PC-3 (cell line): ENCODE measurements around the gene SNAI3. TPM values are rescaled to one million over a fixed set of nuclear protein-coding genes. Genes with fewer than 3 reads are reported as not detected.

ENCODE experiments used
- ATAC-seq: fragments of 200-7000 bp; cut with Tn5 transposase; 2 replicates; pipeline ENCODE4 v1.9.1; 2020; ENCODE audit warnings: mild to moderate bottlenecking, moderate library complexity
- BruUV-seq: library from RNA; stranded (reverse); fragments of 400-500 nt; replicated peaks from 2 replicates; lab custom pipeline; 2021; lab: Mats Ljungman, UMichigan
- CTCF ChIA-PET: fragments of 300-600 bp; sonication (Branson Sonifier 250); formaldehyde crosslinking; loops from one replicate; lab custom pipeline; 2022; ENCODE audit warnings: antibody characterized with exemption; lab: Charles Lee
- POLR2A ChIA-PET: fragments of 300-600 bp; sonication (Branson Sonifier 250); formaldehyde crosslinking; loops from one replicate; lab custom pipeline; 2022; ENCODE audit warnings: antibody characterized with exemption; ENCODE audit not compliant: unreplicated experiment; lab: Charles Lee
- DNase-seq: peaks from one replicate; pipeline ENCODE4 v3.0.0-alpha.2; 2015
- H2AFZ ChIP-seq: fragments of 300-600 bp; sonication (generic); 2 replicates; pipeline ENCODE4 v1.6.0; 2016; ENCODE audit warnings: antibody characterized with exemption, low read length
- H3F3A ChIP-seq: fragments of 300-600 bp; sonication (generic); one replicate; pipeline ENCODE4 v1.6.0; 2017; ENCODE audit warnings: antibody characterized with exemption, low read length, control low read depth, mild to moderate bottlenecking; ENCODE audit not compliant: unreplicated experiment
- H3K27ac ChIP-seq: fragments of 300-600 bp; sonication (generic); 2 replicates; pipeline ENCODE4 v1.5.1; 2016; ENCODE audit warnings: mild to moderate bottlenecking, low read length
- H3K27me3 ChIP-seq: fragments of 300-600 bp; sonication (generic); 2 replicates; pipeline ENCODE4 v1.6.1; 2016; ENCODE audit warnings: low read length, mixed read lengths
- H3K36me3 ChIP-seq: fragments of 300-600 bp; sonication (generic); 2 replicates; pipeline ENCODE4 v1.6.1; 2016; ENCODE audit warnings: low read depth, mixed run types, low read length, mixed read lengths
- H3K4me1 ChIP-seq: fragments of 300-600 bp; sonication (generic); 2 replicates; pipeline ENCODE4 v1.5.1; 2016; ENCODE audit warnings: low read length; ENCODE audit not compliant: insufficient read depth
- H3K4me2 ChIP-seq: fragments of 300-600 bp; sonication (generic); 2 replicates; pipeline ENCODE4 v1.6.0; 2016; ENCODE audit warnings: low read length
- H3K4me3 ChIP-seq: fragments of 300-600 bp; sonication (generic); 2 replicates; pipeline ENCODE4 v1.5.1; 2016; ENCODE audit warnings: mild to moderate bottlenecking, low read length, mixed read lengths
- H3K79me2 ChIP-seq: fragments of 300-600 bp; sonication (generic); 2 replicates; pipeline ENCODE4 v1.6.1; 2017; ENCODE audit warnings: low read length, mixed read lengths
- H3K9ac ChIP-seq: fragments of 300-600 bp; sonication (generic); 2 replicates; pipeline ENCODE4 v1.6.0; 2016; ENCODE audit warnings: mild to moderate bottlenecking, low read length
- H3K9me2 ChIP-seq: fragments of 300-600 bp; sonication (generic); replicated peaks from 2 replicates; pipeline ENCODE4 v1.6.1; 2016; ENCODE audit warnings: mixed run types, low read length, mixed read lengths
- H3K9me3 ChIP-seq: fragments of 300-600 bp; sonication (generic); 2 replicates; pipeline ENCODE4 v1.6.1; 2016; ENCODE audit warnings: low read length, mixed read lengths
- H4K20me1 ChIP-seq: fragments of 300-600 bp; sonication (generic); 2 replicates; pipeline ENCODE4 v1.6.1; 2016; ENCODE audit warnings: low read length, mixed read lengths
- CTCF ChIP-seq: fragments of 300-600 bp; sonication (generic); conservative IDR thresholded peaks from 2 replicates; pipeline ENCODE4 v1.5.1; 2017; ENCODE audit warnings: antibody characterized with exemption, low read depth, mild to moderate bottlenecking, low read length
- EZH2 ChIP-seq: fragments of 300-600 bp; sonication (generic); IDR thresholded peaks from one replicate; pipeline ENCODE4 v1.6.1; 2017; ENCODE audit warnings: antibody characterized with exemption, mild to moderate bottlenecking, low read length; ENCODE audit not compliant: unreplicated experiment
- EZH2phosphoT487 ChIP-seq: fragments of 300-600 bp; sonication (generic); IDR thresholded peaks from 2 replicates; pipeline ENCODE4 v1.6.1; 2018; ENCODE audit warnings: mild to moderate bottlenecking, antibody characterized with exemption, low read length, borderline replicate concordance
- intact Hi-C: fragments of 100-400 bp; cut with micrococcal nuclease; formaldehyde crosslinking; loops from 2 replicates; pipeline ENCODE4 v1.9.0; 2023
- total RNA-seq: library from RNA; depleted of rRNA; stranded (reverse); fragments of >200 nt; gene quantifications from 2 replicates; pipeline ENCODE4 v1.2.3, GENCODE V29; 2014

Gene SNAI3
- total RNA-seq, 1 experiment from 2014 or later = 0.22 TPM

DNA sequence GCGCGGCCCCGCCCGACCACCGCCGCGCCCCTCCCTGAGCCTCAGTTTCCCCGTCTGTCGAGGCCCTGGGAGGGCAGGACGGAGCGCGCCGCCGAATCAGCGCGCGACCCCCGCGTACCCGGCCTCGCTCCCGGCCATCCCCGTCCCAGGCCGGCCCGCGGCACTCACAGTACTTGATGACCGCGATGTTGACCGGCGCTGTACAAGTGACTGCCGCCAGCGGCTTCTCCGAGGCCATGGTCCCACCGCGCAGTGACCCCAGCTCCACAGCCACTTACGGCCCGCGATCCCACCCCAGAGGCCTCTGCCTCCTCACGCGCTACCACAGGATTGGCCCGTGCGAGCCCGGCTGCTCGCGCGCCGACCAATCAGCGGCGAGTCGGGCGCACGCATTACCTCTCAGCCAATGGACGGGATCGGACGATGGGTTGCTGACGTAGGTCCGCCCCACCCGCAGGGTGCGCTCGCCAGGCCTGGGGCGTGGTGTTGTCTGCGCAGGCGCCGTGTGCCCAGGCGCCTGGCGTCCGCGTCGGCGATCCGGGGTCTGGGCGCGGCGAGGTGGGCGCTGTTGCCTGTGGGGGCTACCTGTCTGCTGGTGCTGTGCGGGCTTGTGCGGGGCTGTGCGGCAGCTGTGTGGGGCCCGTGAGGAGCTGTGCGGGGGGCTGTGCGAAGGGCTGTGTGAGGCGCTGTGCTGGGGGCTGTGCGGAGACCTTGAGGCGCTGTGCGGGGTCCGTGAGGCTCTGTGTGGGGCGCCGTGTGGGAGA lies 23.3 kb downstream of the SNAI3 start, which contains the start of gene MVD:
Gene MVD, minus strand, starts transcription at position 249 of the 764 bp plus-strand sequence. Its CDS starts 11 bp downstream, at position 238.
- no peaks in the 10 kb centered on the region for H3K9me2 ChIP-seq
- intact Hi-C loops = loop anchor here (1.0 kb wide), 1 partner anchor 23 kb away; the partner anchor contains the start of gene SNAI3
- no peaks in the 10 kb centered on the region for H3K36me3 ChIP-seq
- H3F3A ChIP-seq = no peaks in the 10 kb centered on the region
- H3K4me2 ChIP-seq = peak within 1 kb of the TSS; percentile 98
- no peak for TF ChIP-seq EZH2phosphoT487
- TF ChIP-seq CTCF = 0 out of 2 replicates have a peak, but pooled peaks have one; percentile 10
- no peak for TF ChIP-seq EZH2
- H3K27ac ChIP-seq = peak within 1 kb of the TSS; percentile 70
- CTCF ChIA-PET = no interaction called here
- H3K9me3 ChIP-seq = no peaks in the 10 kb centered on the region
- ATAC-seq = peak; percentile 99
- peak within 1 kb of the TSS; percentile 89 for H2AFZ ChIP-seq
- peak within 1 kb of the TSS; percentile 88 for H3K4me3 ChIP-seq
- 0 out of 2 replicates have a peak, but pooled peaks cover 3% of the 10 kb centered on the region for H4K20me1 ChIP-seq
- H3K79me2 ChIP-seq = peaks cover 18% of the 10 kb centered on the region
- POLR2A ChIA-PET = no interaction called here
- peak; percentile 94 for DNase-seq
- peak within 1 kb of the TSS; percentile 95 for H3K9ac ChIP-seq
- H3K27me3 ChIP-seq = no peaks in the 10 kb centered on the region
- no peaks in the 10 kb centered on the region; the same call in 1 of the 2 replicates for H3K4me1 ChIP-seq
- no TSS peak for BruUV-seq

- H3K9me3 ChIP-seq = no peaks in the 10 kb centered on the region
- no peaks in the 10 kb centered on the region for H3F3A ChIP-seq
- TF ChIP-seq EZH2phosphoT487 = no peak
- TF ChIP-seq CTCF = no peak
- TF ChIP-seq EZH2 = no peak
- TSS peak; percentile 74 for BruUV-seq
- H3K4me1 ChIP-seq = no peaks in the 10 kb centered on the region; the same call in 1 of the 2 replicates
- 0 out of 2 replicates have a peak, but pooled peaks cover 3% of the 10 kb centered on the region for H4K20me1 ChIP-seq
- peak overlapping the region; percentile 88 for H3K4me3 ChIP-seq
- H3K27ac ChIP-seq = peak overlapping the region; percentile 70
- H3K36me3 ChIP-seq = no peaks in the 10 kb centered on the region
- ChIA-PET POLR2A (no interaction called here), CTCF (no interaction called here)
- peaks cover 18% of the 10 kb centered on the region for H3K79me2 ChIP-seq
- peak overlapping the region; percentile 98 for H3K4me2 ChIP-seq
- no peak for DNase-seq
- peak overlapping the region; percentile 86 for H2AFZ ChIP-seq
- H3K9ac ChIP-seq = peak overlapping the region; percentile 95
- H3K9me2 ChIP-seq = no peaks in the 10 kb centered on the region
- intact Hi-C loops = no loop called here
- ATAC-seq = no peak
- no peaks in the 10 kb centered on the region for H3K27me3 ChIP-seq
Measured at GRCh38 chr16:88662222-88662842, 24.0 kb downstream of the SNAI3 start.
